ENCODE data around the gene MOB2.

Gene MOB2

DNA sequence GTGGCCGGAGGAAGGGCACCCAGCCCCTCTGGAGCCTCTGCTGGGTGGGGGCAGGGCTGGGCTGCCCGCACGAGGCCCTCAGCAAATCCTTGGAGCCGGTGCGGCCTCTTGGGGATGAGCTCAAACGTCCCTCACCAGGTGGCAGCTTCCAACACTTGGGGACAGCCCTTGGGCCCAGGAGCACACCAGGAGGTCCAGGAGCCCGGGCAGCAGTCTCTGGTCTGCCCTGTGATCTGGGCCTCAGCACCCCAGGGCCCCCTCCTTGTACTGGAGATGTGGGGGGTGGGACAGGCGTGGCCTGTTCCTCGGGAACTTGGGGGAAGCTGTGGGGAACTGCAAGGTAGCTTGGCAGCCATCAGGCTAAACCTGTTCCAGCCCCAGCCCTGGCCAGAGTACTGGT, 40.0 kb downstream of the MOB2 start:
- H3K4me3 ChIP-seq (ENCODE audit: low read depth, low read length) = no peak overlapping the region
- DNase-seq (ENCODE audit: low read depth) = no peak
- TF ChIP-seq, protein P1, sequence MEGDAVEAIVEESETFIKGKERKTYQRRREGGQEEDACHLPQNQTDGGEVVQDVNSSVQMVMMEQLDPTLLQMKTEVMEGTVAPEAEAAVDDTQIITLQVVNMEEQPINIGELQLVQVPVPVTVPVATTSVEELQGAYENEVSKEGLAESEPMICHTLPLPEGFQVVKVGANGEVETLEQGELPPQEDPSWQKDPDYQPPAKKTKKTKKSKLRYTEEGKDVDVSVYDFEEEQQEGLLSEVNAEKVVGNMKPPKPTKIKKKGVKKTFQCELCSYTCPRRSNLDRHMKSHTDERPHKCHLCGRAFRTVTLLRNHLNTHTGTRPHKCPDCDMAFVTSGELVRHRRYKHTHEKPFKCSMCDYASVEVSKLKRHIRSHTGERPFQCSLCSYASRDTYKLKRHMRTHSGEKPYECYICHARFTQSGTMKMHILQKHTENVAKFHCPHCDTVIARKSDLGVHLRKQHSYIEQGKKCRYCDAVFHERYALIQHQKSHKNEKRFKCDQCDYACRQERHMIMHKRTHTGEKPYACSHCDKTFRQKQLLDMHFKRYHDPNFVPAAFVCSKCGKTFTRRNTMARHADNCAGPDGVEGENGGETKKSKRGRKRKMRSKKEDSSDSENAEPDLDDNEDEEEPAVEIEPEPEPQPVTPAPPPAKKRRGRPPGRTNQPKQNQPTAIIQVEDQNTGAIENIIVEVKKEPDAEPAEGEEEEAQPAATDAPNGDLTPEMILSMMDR (conservative IDR thresholded peaks at IDR 0.05; ENCODE audit: low read depth, low read length) = no peak

DNA sequence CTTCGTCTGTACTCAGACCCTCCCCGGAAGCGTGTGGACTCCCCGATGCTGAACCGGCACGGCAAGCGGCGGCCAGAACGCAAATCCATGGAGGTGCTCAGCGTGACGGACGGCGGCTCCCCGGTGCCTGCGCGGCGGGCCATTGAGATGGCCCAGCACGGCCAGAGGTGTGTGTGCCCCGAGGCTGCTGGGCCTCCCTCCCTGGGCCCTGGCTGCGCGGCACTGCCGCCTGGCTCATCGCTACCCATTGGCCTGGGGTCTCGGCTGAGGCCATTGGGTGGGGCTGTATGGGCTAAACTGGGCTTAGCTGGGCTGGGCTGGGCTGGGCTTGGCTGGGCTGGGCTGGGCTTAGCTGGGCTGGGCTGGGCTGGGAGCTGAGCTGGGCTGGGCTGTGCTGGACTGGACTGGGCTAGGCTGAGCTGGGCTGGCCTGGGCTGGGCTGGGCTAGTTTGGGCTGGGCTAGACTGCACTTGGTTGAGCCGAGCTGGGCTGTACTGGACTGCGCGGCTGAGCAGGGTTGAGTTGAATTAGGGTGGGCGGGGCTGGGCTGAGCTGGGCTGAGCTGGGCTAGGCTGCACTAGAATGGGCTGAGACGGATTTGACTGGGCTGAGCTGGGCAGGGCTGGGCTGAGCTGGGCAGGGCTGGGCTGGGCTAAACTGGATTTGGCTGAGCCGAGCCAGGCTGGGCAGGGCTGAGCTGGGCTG, 40.7 kb downstream of the MOB2 start:
- H3K4me3 ChIP-seq (ENCODE audit: low read depth, low read length) = no peak overlapping the region
- TF ChIP-seq, protein P1 (conservative IDR thresholded peaks at IDR 0.05; ENCODE audit: low read depth, low read length) = no peak
- DNase-seq (ENCODE audit: low read depth) = no peak

DNA sequence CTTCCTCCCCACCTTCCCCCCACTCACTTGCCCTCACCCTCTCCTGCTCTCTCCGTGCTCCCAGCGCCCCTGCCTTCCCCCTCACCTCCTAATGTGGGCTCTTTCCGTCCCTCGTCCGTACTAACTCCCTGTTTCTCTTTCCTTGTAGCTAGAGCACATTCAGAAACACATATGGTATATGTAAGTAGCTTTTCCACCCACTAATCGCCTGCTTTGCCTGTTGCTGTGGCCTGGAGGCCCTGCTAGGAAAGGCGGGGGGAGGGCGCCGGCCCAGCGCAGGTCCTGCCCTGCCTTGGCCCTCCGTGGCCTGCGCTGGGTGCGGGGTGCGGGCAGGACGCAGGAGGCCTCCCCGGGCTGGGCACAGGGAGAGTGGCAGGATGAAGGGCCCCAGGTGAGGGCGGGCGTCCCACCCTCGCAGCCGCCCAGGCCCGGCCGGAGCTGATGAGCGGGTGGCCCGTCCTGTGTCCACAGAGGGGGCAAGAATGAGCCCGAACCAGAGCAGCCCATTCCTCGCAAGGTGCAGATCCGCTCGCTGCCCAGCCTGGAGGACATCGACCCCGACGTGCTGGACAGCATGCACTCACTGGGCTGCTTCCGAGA, 41.7 kb downstream of the MOB2 start:
- TF ChIP-seq, protein P1 (conservative IDR thresholded peaks at IDR 0.05; ENCODE audit: low read depth, low read length) = no peak
- DNase-seq (ENCODE audit: low read depth) = no peak
- no peak overlapping the region for H3K4me3 ChIP-seq (ENCODE audit: low read depth, low read length)

DNA sequence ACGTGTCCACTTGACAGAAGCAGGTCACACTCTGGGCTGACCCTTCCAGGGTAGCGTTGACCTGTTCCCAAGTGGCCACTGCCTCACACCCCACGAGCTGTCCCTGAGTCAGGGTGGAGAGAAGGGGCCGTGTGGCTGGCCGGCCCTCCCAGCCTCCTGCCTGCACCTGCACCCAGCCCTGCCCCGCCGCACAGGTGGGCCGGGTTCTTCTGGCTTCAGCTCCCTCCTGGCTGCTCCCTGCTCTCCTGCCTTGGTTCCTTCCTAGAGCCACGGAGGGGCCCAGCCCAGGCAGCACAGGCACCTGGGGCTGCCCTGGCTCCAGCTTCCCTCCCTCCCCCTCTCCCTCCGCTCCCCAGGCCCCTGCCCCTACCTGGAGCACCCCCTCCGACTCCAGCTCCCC, 42.3 kb downstream of the MOB2 start:
- TF ChIP-seq, protein P1 (conservative IDR thresholded peaks at IDR 0.05; ENCODE audit: low read depth, low read length) = no peak

DNA sequence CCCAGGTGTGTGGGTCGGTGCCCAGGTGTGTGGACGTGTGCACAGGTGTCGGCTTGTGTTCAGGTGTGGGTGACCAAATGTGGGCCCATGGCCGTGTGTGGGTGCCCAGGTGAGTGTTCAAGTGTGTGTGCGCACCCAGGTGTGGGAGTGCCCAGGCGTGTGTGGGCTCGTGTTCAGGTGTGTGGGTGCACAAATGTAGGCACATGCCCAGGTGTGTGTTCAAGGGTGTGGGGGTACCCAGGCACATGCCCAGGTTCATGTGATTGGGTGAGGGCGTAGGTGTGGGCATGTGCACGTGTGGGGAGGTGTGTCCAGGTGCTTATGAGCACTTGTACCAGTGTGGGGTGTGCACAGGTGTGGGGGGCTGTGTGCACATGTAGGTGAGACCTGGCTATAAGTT, 42.8 kb downstream of the MOB2 start:
- TF ChIP-seq, protein P1 (conservative IDR thresholded peaks at IDR 0.05; ENCODE audit: low read depth, low read length) = no peak
- no peak overlapping the region for H3K4me3 ChIP-seq (ENCODE audit: low read depth, low read length)
- DNase-seq (ENCODE audit: low read depth) = no peak

More for the DNA sequence above, 42.3 kb downstream of the MOB2 start:
- DNase-seq (ENCODE audit: low read depth) = no peak
- H3K4me3 ChIP-seq (ENCODE audit: low read depth, low read length) = no peak overlapping the region

DNA sequence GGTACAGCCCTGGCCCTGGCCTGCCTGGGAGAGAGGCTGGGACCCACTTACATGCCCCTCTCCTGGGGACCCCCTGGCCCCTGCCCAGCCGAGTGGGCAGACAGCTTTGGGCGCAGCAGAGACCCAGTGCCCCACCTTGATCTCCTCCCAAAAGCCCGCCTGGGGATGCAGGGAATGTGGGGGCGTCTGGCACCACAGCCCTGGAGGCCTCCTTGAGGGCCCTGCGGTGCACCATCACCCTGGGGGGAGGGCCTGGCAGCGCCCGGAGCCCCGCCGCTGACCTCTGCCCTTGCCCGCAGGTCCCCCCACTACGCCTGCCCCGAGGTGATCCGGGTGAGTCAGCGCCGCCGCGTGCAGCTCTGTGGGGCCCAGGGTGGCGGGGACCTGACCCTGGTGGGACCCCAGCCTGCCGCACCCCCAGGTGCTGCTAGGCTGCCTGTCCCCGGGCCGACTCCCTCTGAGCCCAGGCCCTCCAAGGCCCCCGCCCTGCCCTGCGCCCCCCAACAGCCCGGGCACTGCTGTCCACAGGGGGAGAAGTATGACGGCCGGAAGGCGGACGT, 43.7 kb downstream of the MOB2 start:
- TF ChIP-seq, protein P1 (conservative IDR thresholded peaks at IDR 0.05; ENCODE audit: low read depth, low read length) = no peak
- no peak overlapping the region for H3K4me3 ChIP-seq (ENCODE audit: low read depth, low read length)
- no peak for DNase-seq (ENCODE audit: low read depth)
